WTC11 (cell line): ENCODE measurements around the gene NRXN3. TPM values are rescaled to one million over a fixed set of nuclear protein-coding genes. Genes with fewer than 3 reads are reported as not detected.

Source experiments
- ATAC-seq: fragments of 200-7000 bp; cut with Tn5 transposase; 2 replicates; pipeline ENCODE4 v1.10.0; 2021; ENCODE audit warnings: mild to moderate bottlenecking, moderate library complexity
- CTCF ChIA-PET: fragments of 300-600 bp; sonication (Branson Sonifier 250); formaldehyde crosslinking; loops from one replicate; lab custom pipeline; 2021; ENCODE audit warnings: antibody characterized with exemption; lab: Charles Lee
- POLR2A ChIA-PET: fragments of 350-600 bp; sonication (Branson Sonifier 250); formaldehyde crosslinking; loops from one replicate; lab custom pipeline; 2021; ENCODE audit warnings: antibody characterized with exemption; lab: Charles Lee
- DNase-seq: peaks from one replicate; pipeline ENCODE4 v3.0.0; 2021; ENCODE audit warnings: low spot score
- H3K27ac Mint-ChIP-seq: 2 replicates; pipeline ENCODE4 v1.8.0; 2021; ENCODE audit warnings: mixed read lengths
- H3K27me3 Mint-ChIP-seq: 2 replicates; pipeline ENCODE4 v1.8.0; 2021; ENCODE audit warnings: low read depth, mild to moderate bottlenecking, moderate library complexity, mixed read lengths
- H3K36me3 Mint-ChIP-seq: 2 replicates; pipeline ENCODE4 v1.8.0; 2021; ENCODE audit warnings: mixed read lengths
- H3K4me1 Mint-ChIP-seq: 2 replicates; pipeline ENCODE4 v1.8.0; 2022; ENCODE audit warnings: mixed read lengths
- H3K4me3 Mint-ChIP-seq: 2 replicates; pipeline ENCODE4 v1.8.0; 2021; ENCODE audit warnings: mild to moderate bottlenecking, moderate library complexity, mixed read lengths
- H3K9me3 Mint-ChIP-seq: 2 replicates; pipeline ENCODE4 v1.8.0; 2021; ENCODE audit warnings: mixed read lengths
- ATF2 ChIP-seq: sonication (generic); formaldehyde crosslinking; IDR thresholded peaks from 2 replicates; pipeline ENCODE4 v1.8.1; 2022; ENCODE audit warnings: low read depth, missing genetic modification reagents, borderline replicate concordance
- CREB1 ChIP-seq: sonication (generic); formaldehyde crosslinking; IDR thresholded peaks from 2 replicates; pipeline ENCODE4 v1.8.0; 2023; ENCODE audit warnings: mild to moderate bottlenecking, missing genetic modification reagents
- ELF4 ChIP-seq: sonication (generic); formaldehyde crosslinking; IDR thresholded peaks from 2 replicates; pipeline ENCODE4 v1.8.1; 2022; ENCODE audit warnings: low read depth, mild to moderate bottlenecking, moderate library complexity, missing genetic modification reagents
- IRF1 ChIP-seq: sonication (generic); formaldehyde crosslinking; IDR thresholded peaks from 2 replicates; pipeline ENCODE4 v1.8.0; 2023; ENCODE audit warnings: missing genetic modification reagents
- IRF2 ChIP-seq: sonication (generic); formaldehyde crosslinking; IDR thresholded peaks from 2 replicates; pipeline ENCODE4 v1.8.0; 2022; ENCODE audit warnings: low read depth, missing genetic modification reagents, borderline replicate concordance
- JAZF1 ChIP-seq: fragments of 250-450 bp; sonication (Bioruptor Pico); IDR thresholded peaks from 2 replicates; pipeline ENCODE4 v1.9.0; 2021; ENCODE audit warnings: moderate library complexity, mild to moderate bottlenecking, inconsistent platforms
- JUN ChIP-seq: sonication (generic); formaldehyde crosslinking; IDR thresholded peaks from 2 replicates; pipeline ENCODE4 v1.8.0; 2023; ENCODE audit warnings: mild to moderate bottlenecking, missing genetic modification reagents
- MAX ChIP-seq: sonication (generic); formaldehyde crosslinking; IDR thresholded peaks from 2 replicates; pipeline ENCODE4 v1.8.0; 2022; ENCODE audit warnings: mild to moderate bottlenecking, missing genetic modification reagents
- MLX ChIP-seq: sonication (generic); formaldehyde crosslinking; IDR thresholded peaks from 2 replicates; pipeline ENCODE4 v1.8.1; 2023; ENCODE audit warnings: mild to moderate bottlenecking, missing genetic modification reagents, moderate library complexity
- MXD4 ChIP-seq: fragments of 250-450 bp; sonication (Bioruptor Pico); IDR thresholded peaks from 2 replicates; pipeline ENCODE4 v1.8.0; 2021; ENCODE audit warnings: mild to moderate bottlenecking, moderate library complexity, borderline replicate concordance
- MYBL2 ChIP-seq: sonication (generic); formaldehyde crosslinking; IDR thresholded peaks from 2 replicates; pipeline ENCODE4 v1.8.1; 2023; ENCODE audit warnings: mild to moderate bottlenecking, moderate library complexity, missing genetic modification reagents
- NFATC4 ChIP-seq: fragments of 250-450 bp; sonication (Bioruptor Pico); IDR thresholded peaks from 2 replicates; pipeline ENCODE4 v1.9.0; 2021; ENCODE audit warnings: mild to moderate bottlenecking
- NFYB ChIP-seq: sonication (generic); formaldehyde crosslinking; conservative IDR thresholded peaks from 2 replicates; pipeline ENCODE4 v1.8.0; 2022; ENCODE audit warnings: low read depth, missing genetic modification reagents
- NR3C1 ChIP-seq: sonication (generic); formaldehyde crosslinking; conservative IDR thresholded peaks from 2 replicates; pipeline ENCODE4 v1.8.1; 2023; ENCODE audit warnings: low read depth, mild to moderate bottlenecking, missing genetic modification reagents
- RELA ChIP-seq: sonication (generic); formaldehyde crosslinking; IDR thresholded peaks from 2 replicates; pipeline ENCODE4 v1.8.1; 2022; ENCODE audit warnings: missing genetic modification reagents, mild to moderate bottlenecking, borderline replicate concordance
- RORB ChIP-seq: fragments of 250-450 bp; sonication (Bioruptor Pico); IDR thresholded peaks from 2 replicates; pipeline ENCODE4 v1.9.0; 2021; ENCODE audit warnings: mild to moderate bottlenecking
- SMAD3 ChIP-seq: sonication (generic); formaldehyde crosslinking; IDR thresholded peaks from 2 replicates; pipeline ENCODE4 v1.8.0; 2022; ENCODE audit warnings: missing genetic modification reagents, mild to moderate bottlenecking, borderline replicate concordance
- ZNF121 ChIP-seq: sonication (generic); formaldehyde crosslinking; IDR thresholded peaks from 2 replicates; pipeline ENCODE4 v1.8.0; 2023; ENCODE audit warnings: missing genetic modification reagents
- ZNF138 ChIP-seq: sonication (generic); formaldehyde crosslinking; conservative IDR thresholded peaks from 2 replicates; pipeline ENCODE4 v1.8.1; 2022; ENCODE audit warnings: mild to moderate bottlenecking, moderate library complexity, missing genetic modification reagents
- ZNF396 ChIP-seq: fragments of 250-450 bp; sonication (Bioruptor Pico); IDR thresholded peaks from 2 replicates; pipeline ENCODE4 v1.8.0; 2021; ENCODE audit warnings: mild to moderate bottlenecking, moderate library complexity, borderline replicate concordance
- ZNF416 ChIP-seq: fragments of 250-450 bp; sonication (Bioruptor Pico); IDR thresholded peaks from 2 replicates; pipeline ENCODE4 v1.9.0; 2021; ENCODE audit warnings: mild to moderate bottlenecking, inconsistent platforms
- ZNF425 ChIP-seq: fragments of 250-450 bp; sonication (Bioruptor Pico); conservative IDR thresholded peaks from 2 replicates; pipeline ENCODE4 v1.9.0; 2021; ENCODE audit warnings: mild to moderate bottlenecking
- total RNA-seq: library from RNA; stranded (reverse); gene quantifications from 3 replicates; pipeline ENCODE4 v1.2.3, GENCODE V29; 2021

Gene NRXN3
- total RNA-seq, 1 experiment from 2014 or later, result 3.0 TPM

- TF ChIP-seq ATF2 (CRISPR knock-in tag) (no peak), IRF2 (CRISPR knock-in tag) (no peak), ZNF121 (CRISPR knock-in tag) (no peak), MYBL2 (CRISPR knock-in tag) (no peak), JAZF1 (no peak), ZNF396 (CRISPR knock-in tag) (no peak)
These were observed 1283.1 kb downstream of the NRXN3 start (continued) for GRCh38 chr14:79453276-79453675.

- POLR2A ChIA-PET, result no interaction called here
- peaks cover 12% of the 10 kb centered on the region; the same call in 1 of the 2 replicates for H3K9me3 Mint-ChIP-seq
- 0 out of 2 replicates have a peak, but pooled peaks cover 7% of the 10 kb centered on the region for H3K36me3 Mint-ChIP-seq
- TF ChIP-seq MXD4 (CRISPR knock-in tag), result no peak
- no peak for TF ChIP-seq NFYB (CRISPR knock-in tag)
- TF ChIP-seq ELF4, result no peak
- no peak for TF ChIP-seq ZNF138 (CRISPR knock-in tag)
- no peak for TF ChIP-seq NFATC4 (CRISPR knock-in tag)
- no peak for TF ChIP-seq MLX (CRISPR knock-in tag)
- TF ChIP-seq CREB1 (CRISPR knock-in tag), result no peak
- no peak for TF ChIP-seq JUN (CRISPR knock-in tag)
- no peak for TF ChIP-seq RORB
- no peak for TF ChIP-seq ZNF425
- TF ChIP-seq MAX (CRISPR knock-in tag), result no peak
- TF ChIP-seq ZNF416 (CRISPR knock-in tag), result no peak
- H3K27ac Mint-ChIP-seq, result no peak overlapping the region
- DNase-seq (no peak), ATAC-seq (no peak)
- no peak overlapping the region for H3K4me3 Mint-ChIP-seq
- CTCF ChIA-PET, result no interaction called here
- peaks cover 2% of the 10 kb centered on the region; the same call in 1 of the 2 replicates for H3K27me3 Mint-ChIP-seq
- peaks cover 22% of the 10 kb centered on the region for H3K4me1 Mint-ChIP-seq
These were observed 1294.3 kb downstream of the NRXN3 start for GRCh38 chr14:79464468-79464867.

- peaks cover 7% of the 10 kb centered on the region; the same call in 1 of the 2 replicates for H3K36me3 Mint-ChIP-seq
- CTCF ChIA-PET, result no interaction called here
These were observed 1295.5 kb downstream of the NRXN3 start for GRCh38 chr14:79465651-79466050.

More at GRCh38 chr14:79465651-79466050, 1295.5 kb downstream of the NRXN3 start:
- ATAC-seq, result no peak
- Mint-ChIP-seq H3K27me3 (peaks cover 2% of the 10 kb centered on the region; the same call in 1 of the 2 replicates), H3K4me1 (peaks cover 22% of the 10 kb centered on the region), H3K9me3 (peaks cover 12% of the 10 kb centered on the region; the same call in 1 of the 2 replicates), H3K27ac (no peak overlapping the region), H3K4me3 (no peak overlapping the region)
- DNase-seq, result no peak
- POLR2A ChIA-PET, result interaction anchor here (0.6 kb wide), 1 partner anchor 1626 kb away, joined by 3 read pairs; no protein-coding TSS in a partner anchor
- TF ChIP-seq SMAD3 (CRISPR knock-in tag) (no peak), MYBL2 (CRISPR knock-in tag) (no peak), NR3C1 (CRISPR knock-in tag) (no peak), RELA (CRISPR knock-in tag) (no peak), IRF1 (no peak)
